Fibroblast of lung (primary cell): Measurements from ENCODE around the gene MCF2L. TPM values are rescaled to one million over a fixed set of nuclear protein-coding genes. Genes with fewer than 3 reads are reported as not detected.

Experiments used
- DNase-seq, 2 donors: peaks; one replicate each; pipeline versions ENCODE4 v3.0.0 to v3.0.0-alpha.2; 2010; ENCODE audit warnings: low read depth in 2 of 2
- H2AFZ ChIP-seq: 2 replicates; pipeline ENCODE4 v1.5.1; 2012; ENCODE audit warnings: low read length, control low read depth, inconsistent platforms
- H3K27ac ChIP-seq: 2 replicates; pipeline ENCODE4 v1.5.1; 2011; ENCODE audit warnings: low read length, control low read depth; ENCODE audit not compliant: insufficient read depth
- H3K27me3 ChIP-seq: 2 replicates; pipeline ENCODE4 v1.5.1; 2011; ENCODE audit warnings: mild to moderate bottlenecking, low read length; ENCODE audit not compliant: control insufficient read depth, insufficient read depth
- H3K36me3 ChIP-seq: 2 replicates; pipeline ENCODE4 v1.5.1; 2011; ENCODE audit warnings: low read length; ENCODE audit not compliant: control insufficient read depth, insufficient read depth
- H3K4me1 ChIP-seq: 2 replicates; pipeline ENCODE4 v1.5.1; 2011; ENCODE audit warnings: low read length; ENCODE audit not compliant: control insufficient read depth, insufficient read depth; ENCODE audit errors: extremely low read depth
- H3K4me2 ChIP-seq: 2 replicates; pipeline ENCODE4 v1.5.1; 2011; ENCODE audit warnings: low read length, control low read depth; ENCODE audit not compliant: insufficient read depth; ENCODE audit errors: extremely low read depth
- H3K4me3 ChIP-seq, 4 experiments: fragments of 200-600 bp in 1 of 4; sonication (generic) in 1 of 4; replicated peaks in 1 of 4; 2 replicates each; pipeline ENCODE4 v1.5.1; 2011 to 2016; ENCODE audit warnings: low read length in 4 of 4, low read depth in 3 of 4, mild to moderate bottlenecking in 3 of 4, control low read depth in 2 of 4, inconsistent platforms in 1 of 4, mixed read lengths in 1 of 4; ENCODE audit not compliant: insufficient read depth in 1 of 4; ENCODE audit errors: control extremely low read depth in 1 of 4
- H3K79me2 ChIP-seq: 2 replicates; pipeline ENCODE4 v1.5.1; 2012; ENCODE audit warnings: mild to moderate bottlenecking, low read length, inconsistent platforms; ENCODE audit not compliant: control insufficient read depth, insufficient read depth
- H3K9ac ChIP-seq: 2 replicates; pipeline ENCODE4 v1.5.1; 2011; ENCODE audit warnings: mild to moderate bottlenecking, low read length, control low read depth; ENCODE audit not compliant: insufficient read depth
- H3K9me3 ChIP-seq: 2 replicates; pipeline ENCODE4 v1.5.1; 2012; ENCODE audit warnings: low read depth, low read length; ENCODE audit not compliant: control insufficient read depth, insufficient read depth
- H4K20me1 ChIP-seq: 2 replicates; pipeline ENCODE4 v1.5.1; 2011; ENCODE audit warnings: low read length; ENCODE audit not compliant: control insufficient read depth, insufficient read depth; ENCODE audit errors: extremely low read depth
- CTCF ChIP-seq, 2 donors: IDR thresholded peaks in 1 of 2; conservative IDR thresholded peaks in 1 of 2; 1 replicate in 1 of 2; 2 replicates in 1 of 2; pipeline ENCODE4 v1.5.1; 2011 to 2012; ENCODE audit warnings: low read length in 2 of 2, control low read depth in 1 of 2, inconsistent platforms in 1 of 2, low read depth in 1 of 2, mild to moderate bottlenecking in 1 of 2
- EZH2 ChIP-seq: IDR thresholded peaks from 2 replicates; pipeline ENCODE4 v1.5.1; 2012; ENCODE audit warnings: low read length, control low read depth, mild to moderate bottlenecking; ENCODE audit errors: missing control alignments
- polyA plus RNA-seq, 2 donors: library from polyadenylated mRNA; depleted of rRNA in 1 of 2; stranded (reverse) in 1 of 2; unstranded in 1 of 2; fragments of >200 nt; gene quantifications; 2 replicates each; pipeline ENCODE4 v1.2.1, GENCODE V29; 2011 to 2012; ENCODE audit warnings: missing spikeins in 1 of 2
- total RNA-seq: library from RNA; depleted of rRNA; stranded (reverse); fragments of >200 nt; gene quantifications from 2 replicates; pipeline ENCODE4 v1.2.1, GENCODE V29; 2014

The MCF2L gene
- total and polyA plus RNA-seq, 2 donors (not counting 1 experiment from before 2014, with no cell fraction given): 0.18 to 3.3 TPM

- H3K9me3 ChIP-seq: no peaks in the 10 kb centered on the region
- TF ChIP-seq EZH2 (no peak), CTCF (conservative IDR thresholded peaks at IDR 0.05 in 1 of 2, IDR thresholded peaks at IDR 0.05 in 1 of 2; ENCODE audit: low read depth in 1 of 2, low read length in 2 of 2) (no peak)
- no peak overlapping the region for H3K4me3 ChIP-seq
- no peaks in the 10 kb centered on the region for H3K4me1 ChIP-seq
- no peak overlapping the region for H3K27ac ChIP-seq
- no peak overlapping the region for H3K9ac ChIP-seq
- no peak for DNase-seq
- no peak overlapping the region for H3K4me2 ChIP-seq
- no peaks in the 10 kb centered on the region for H3K36me3 ChIP-seq
- H3K27me3 ChIP-seq: peaks cover 27% of the 10 kb centered on the region
- H2AFZ ChIP-seq: no peak overlapping the region
- no peaks in the 10 kb centered on the region for H3K79me2 ChIP-seq
- H4K20me1 ChIP-seq: no peaks in the 10 kb centered on the region
Measured at GRCh38 chr13:112952759-112953551, 16.1 kb upstream of the MCF2L start.

GRCh38 chr13:112953591-112954487 is 15.2 kb upstream of the MCF2L start:
- no peak overlapping the region for H2AFZ ChIP-seq
- no peak overlapping the region for H3K4me2 ChIP-seq
- peaks cover 27% of the 10 kb centered on the region for H3K27me3 ChIP-seq
- H3K79me2 ChIP-seq: no peaks in the 10 kb centered on the region
- no peaks in the 10 kb centered on the region for H3K4me1 ChIP-seq
- no peak for DNase-seq
- H3K9ac ChIP-seq: no peak overlapping the region
- no peak overlapping the region for H3K27ac ChIP-seq
- no peaks in the 10 kb centered on the region for H4K20me1 ChIP-seq
- H3K9me3 ChIP-seq: no peaks in the 10 kb centered on the region
- no peaks in the 10 kb centered on the region for H3K36me3 ChIP-seq
- TF ChIP-seq CTCF (conservative IDR thresholded peaks at IDR 0.05 in 1 of 2, IDR thresholded peaks at IDR 0.05 in 1 of 2; ENCODE audit: low read depth in 1 of 2, low read length in 2 of 2) (no peak), EZH2 (no peak)
- no peak overlapping the region for H3K4me3 ChIP-seq
